HG03565 (cell line): ENCODE data around the gene VWA5B2.

Source experiments
- ATAC-seq: cut with Tn5 transposase; IDR thresholded peaks from one replicate; pipeline ENCODE4 v1.9.1; 2021; ENCODE audit warnings: mild to moderate bottlenecking, moderate library complexity; ENCODE audit not compliant: unreplicated experiment

Gene VWA5B2

GRCh38 chr3:184222521-184222920, 6.9 kb upstream of the VWA5B2 start:
- ATAC-seq, result no peak

- ATAC-seq, result no peak
Observed at GRCh38 chr3:184223946-184224345, 5.4 kb upstream of the VWA5B2 start.

GRCh38 chr3:184227481-184227935, 1.9 kb upstream of the VWA5B2 start:
- ATAC-seq, result no peak

GRCh38 chr3:184228376-184229137, 828 bp upstream of the VWA5B2 start:
- ATAC-seq, result no peak

GRCh38 chr3:184230081-184230602, 757 bp downstream of the VWA5B2 start:
- no peak for ATAC-seq

- ATAC-seq, result no peak
Observed at GRCh38 chr3:184230603-184231528, 1.5 kb downstream of the VWA5B2 start.

- ATAC-seq, result no peak
Observed at GRCh38 chr3:184231671-184232070, 2.3 kb downstream of the VWA5B2 start.

GRCh38 chr3:184233127-184233843, 3.9 kb downstream of the VWA5B2 start:
- ATAC-seq, result no peak

- ATAC-seq, result no peak
Observed at GRCh38 chr3:184234224-184234623, 4.8 kb downstream of the VWA5B2 start.

- ATAC-seq, result no peak
Observed at GRCh38 chr3:184234671-184235380, 5.4 kb downstream of the VWA5B2 start.

GRCh38 chr3:184235381-184236032, 6.1 kb downstream of the VWA5B2 start:
- ATAC-seq, result no peak

- no peak for ATAC-seq
Observed at GRCh38 chr3:184236033-184236410, 6.6 kb downstream of the VWA5B2 start.

- no peak for ATAC-seq
Observed at GRCh38 chr3:184236636-184237035, 7.3 kb downstream of the VWA5B2 start.

GRCh38 chr3:184237211-184237610, 7.8 kb downstream of the VWA5B2 start:
- ATAC-seq, result no peak

GRCh38 chr3:184237807-184238206, 8.4 kb downstream of the VWA5B2 start:
- ATAC-seq, result no peak

GRCh38 chr3:184238246-184238818, 8.9 kb downstream of the VWA5B2 start:
- ATAC-seq, result no peak

- no peak for ATAC-seq
Observed at GRCh38 chr3:184239221-184239620, 9.8 kb downstream of the VWA5B2 start.

GRCh38 chr3:184239708-184240107, 10.3 kb downstream of the VWA5B2 start:
- no peak for ATAC-seq

- ATAC-seq, result no peak
Observed at GRCh38 chr3:184240384-184241140, 11.2 kb downstream of the VWA5B2 start.
